DOHH2 (cell line): ENCODE measurements around the gene OR5P2.

ENCODE experiments used
- H3F3A ChIP-seq: fragments of 200-600 bp; sonication (generic), shearing (Covaris generic); 2 replicates; pipeline ENCODE4 v1.6.0; 2016; ENCODE audit warnings: antibody characterized with exemption, mild to moderate bottlenecking; ENCODE audit not compliant: control insufficient read depth, insufficient read depth
- H3K27ac ChIP-seq: fragments of 200-600 bp; sonication (generic); 2 replicates; pipeline ENCODE4 v1.5.1; 2014; ENCODE audit warnings: low read depth, mild to moderate bottlenecking, low read length, moderate library complexity
- H3K27me3 ChIP-seq: fragments of 200-600 bp; sonication (generic); 2 replicates; pipeline ENCODE4 v1.6.1; 2014; ENCODE audit warnings: mild to moderate bottlenecking, low read length, mixed read lengths; ENCODE audit not compliant: control insufficient read depth
- H3K36me3 ChIP-seq: fragments of 200-600 bp; sonication (generic); 2 replicates; pipeline ENCODE4 v1.6.1; 2014; ENCODE audit warnings: mild to moderate bottlenecking, low read length, moderate library complexity, mixed read lengths; ENCODE audit not compliant: control insufficient read depth
- H3K4me1 ChIP-seq: fragments of 200-600 bp; sonication (generic); 2 replicates; pipeline ENCODE4 v1.6.1; 2014; ENCODE audit warnings: mild to moderate bottlenecking, low read length, mixed read lengths; ENCODE audit not compliant: control insufficient read depth
- H3K4me2 ChIP-seq: fragments of 200-600 bp; sonication (generic); 2 replicates; pipeline ENCODE4 v1.6.0; 2014; ENCODE audit warnings: mild to moderate bottlenecking, low read length, moderate library complexity
- H3K4me3 ChIP-seq: fragments of 200-600 bp; sonication (generic); 2 replicates; pipeline ENCODE4 v1.5.1; 2014; ENCODE audit warnings: mild to moderate bottlenecking, low read length, mixed read lengths
- H3K79me2 ChIP-seq: fragments of 200-600 bp; sonication (generic); 2 replicates; pipeline ENCODE4 v1.6.1; 2014; ENCODE audit warnings: mild to moderate bottlenecking, low read length, mixed read lengths; ENCODE audit not compliant: control insufficient read depth
- H3K9me2 ChIP-seq: fragments of 200-600 bp; sonication (generic); replicated peaks from 2 replicates; pipeline ENCODE4 v1.6.1; 2014; ENCODE audit warnings: mild to moderate bottlenecking, low read length, mixed read lengths; ENCODE audit not compliant: control insufficient read depth
- H3K9me3 ChIP-seq: fragments of 200-600 bp; sonication (generic); 2 replicates; pipeline ENCODE4 v1.6.1; 2014; ENCODE audit warnings: antibody characterized with exemption, low read length, mixed read lengths; ENCODE audit not compliant: control insufficient read depth, insufficient read depth
- H4K20me1 ChIP-seq: fragments of 200-600 bp; sonication (generic); 2 replicates; pipeline ENCODE4 v1.6.0; 2014; ENCODE audit warnings: low read depth, mild to moderate bottlenecking, antibody characterized with exemption, low read length, moderate library complexity; ENCODE audit not compliant: control insufficient read depth, insufficient read depth
- EZH2phosphoT487 ChIP-seq: fragments of 200-600 bp; sonication (generic); IDR thresholded peaks from 2 replicates; pipeline ENCODE4 v1.6.1; 2017; ENCODE audit warnings: borderline replicate concordance, mild to moderate bottlenecking, antibody characterized with exemption, low read length, moderate library complexity, mixed read lengths
- TF ChIP-seq, protein P1 (sequence below): fragments of 200-600 bp; sonication (generic); IDR thresholded peaks from one replicate; pipeline ENCODE4 v1.5.1; 2014; ENCODE audit warnings: antibody characterized with exemption, mild to moderate bottlenecking, low read depth, low read length; ENCODE audit not compliant: poor library complexity, severe bottlenecking

Gene OR5P2

DNA sequence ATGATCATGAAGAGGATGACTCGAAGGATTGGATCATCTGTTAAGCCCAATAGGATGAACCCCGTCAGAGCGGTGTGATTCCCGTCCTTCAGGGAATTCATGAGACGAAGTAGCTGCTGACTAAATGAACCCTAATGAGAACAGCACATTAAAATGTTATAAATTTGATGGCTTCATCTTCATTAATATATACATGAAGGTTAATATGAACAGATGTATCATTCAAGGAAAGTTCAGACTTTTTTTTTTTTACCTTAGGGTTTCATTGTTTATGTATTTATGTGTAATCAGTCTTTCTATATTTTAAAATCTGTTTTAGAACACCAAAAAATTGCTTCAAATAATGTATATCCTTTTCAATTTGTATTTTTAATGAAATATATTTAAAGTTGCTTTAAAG is at the start of gene OR5P2:
Gene OR5P2, minus strand, starts transcription at position 101 of the 400 bp plus-strand sequence. Its CDS starts 0 bp downstream, at position 101.
- Histone ChIP-seq H3K9me3 (no peaks in the 10 kb centered on the region), H3F3A (no peaks in the 10 kb centered on the region), H3K4me1 (no peaks in the 10 kb centered on the region), H3K79me2 (no peaks in the 10 kb centered on the region), H4K20me1 (no peaks in the 10 kb centered on the region), H3K27me3 (peaks cover 4% of the 10 kb centered on the region; the same call in 1 of the 2 replicates), H3K27ac (no peak within 1 kb of the TSS), H3K9me2 (no peaks in the 10 kb centered on the region), H3K36me3 (no peaks in the 10 kb centered on the region), H3K4me2 (no peak within 1 kb of the TSS), H3K4me3 (no peak within 1 kb of the TSS)
- TF ChIP-seq, protein P1, sequence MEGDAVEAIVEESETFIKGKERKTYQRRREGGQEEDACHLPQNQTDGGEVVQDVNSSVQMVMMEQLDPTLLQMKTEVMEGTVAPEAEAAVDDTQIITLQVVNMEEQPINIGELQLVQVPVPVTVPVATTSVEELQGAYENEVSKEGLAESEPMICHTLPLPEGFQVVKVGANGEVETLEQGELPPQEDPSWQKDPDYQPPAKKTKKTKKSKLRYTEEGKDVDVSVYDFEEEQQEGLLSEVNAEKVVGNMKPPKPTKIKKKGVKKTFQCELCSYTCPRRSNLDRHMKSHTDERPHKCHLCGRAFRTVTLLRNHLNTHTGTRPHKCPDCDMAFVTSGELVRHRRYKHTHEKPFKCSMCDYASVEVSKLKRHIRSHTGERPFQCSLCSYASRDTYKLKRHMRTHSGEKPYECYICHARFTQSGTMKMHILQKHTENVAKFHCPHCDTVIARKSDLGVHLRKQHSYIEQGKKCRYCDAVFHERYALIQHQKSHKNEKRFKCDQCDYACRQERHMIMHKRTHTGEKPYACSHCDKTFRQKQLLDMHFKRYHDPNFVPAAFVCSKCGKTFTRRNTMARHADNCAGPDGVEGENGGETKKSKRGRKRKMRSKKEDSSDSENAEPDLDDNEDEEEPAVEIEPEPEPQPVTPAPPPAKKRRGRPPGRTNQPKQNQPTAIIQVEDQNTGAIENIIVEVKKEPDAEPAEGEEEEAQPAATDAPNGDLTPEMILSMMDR: no peak
- TF ChIP-seq EZH2phosphoT487: no peak

DNA sequence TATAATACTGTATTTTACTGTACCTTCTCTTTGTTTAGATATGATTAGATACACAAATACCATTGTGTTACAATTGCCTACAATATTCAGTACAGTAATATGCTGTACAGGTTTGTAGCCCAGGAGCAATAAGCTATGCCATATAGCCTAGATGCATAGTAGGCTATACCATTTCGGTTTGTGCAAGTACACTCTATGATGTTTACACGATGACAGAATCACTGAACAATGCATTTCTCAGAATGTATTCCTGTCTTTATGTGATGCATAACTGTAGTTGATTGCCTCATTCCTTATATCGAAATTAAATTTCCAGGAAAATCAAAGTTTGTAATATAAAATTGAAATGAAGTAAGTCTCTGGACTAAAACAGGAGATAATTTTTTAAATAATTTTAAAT is 49.3 kb upstream of the OR5P2 start:
- no peak overlapping the region for H3K4me2 ChIP-seq
- H3K9me3 ChIP-seq: no peaks in the 10 kb centered on the region
- TF ChIP-seq EZH2phosphoT487: no peak
- TF ChIP-seq, protein P1: no peak
- H3K4me1 ChIP-seq: peaks cover 13% of the 10 kb centered on the region
- no peak overlapping the region for H3K4me3 ChIP-seq
- H3K27ac ChIP-seq: no peak overlapping the region
- H3F3A ChIP-seq: no peaks in the 10 kb centered on the region
- no peaks in the 10 kb centered on the region for H3K9me2 ChIP-seq
- no peaks in the 10 kb centered on the region for H3K36me3 ChIP-seq
- no peaks in the 10 kb centered on the region for H4K20me1 ChIP-seq
- H3K27me3 ChIP-seq: no peaks in the 10 kb centered on the region
- no peaks in the 10 kb centered on the region for H3K79me2 ChIP-seq

DNA sequence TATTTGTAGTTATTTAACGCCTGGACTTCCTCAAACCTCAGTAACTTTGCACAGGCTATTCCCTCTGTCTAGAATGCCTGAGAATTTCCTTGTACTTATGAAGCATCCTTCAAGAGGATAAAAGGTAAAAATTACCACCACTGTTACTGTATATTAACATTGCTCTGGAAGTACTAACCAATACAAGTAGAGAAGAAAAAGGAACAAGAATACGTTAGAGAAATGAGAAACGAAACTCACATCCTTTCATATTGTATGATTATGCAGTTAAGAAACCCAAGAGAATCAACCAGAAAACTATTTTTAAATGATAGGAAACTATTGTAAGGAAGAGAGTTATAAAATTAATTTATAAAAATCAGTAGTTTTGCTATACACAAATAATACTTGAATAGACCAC is 48.2 kb upstream of the OR5P2 start:
- H3K27ac ChIP-seq: peak overlapping the region; percentile 23

More for the DNA sequence above, 48.2 kb upstream of the OR5P2 start:
- no peak for TF ChIP-seq EZH2phosphoT487
- TF ChIP-seq, protein P1: no peak
- Histone ChIP-seq H3K27me3 (no peaks in the 10 kb centered on the region), H3K79me2 (no peaks in the 10 kb centered on the region), H3K4me1 (peaks cover 13% of the 10 kb centered on the region), H3K4me2 (peak overlapping the region; percentile 57), H3K4me3 (peak overlapping the region; percentile 36; the same call in 1 of the 2 replicates), H3F3A (no peaks in the 10 kb centered on the region), H3K9me2 (no peaks in the 10 kb centered on the region), H3K9me3 (no peaks in the 10 kb centered on the region), H3K36me3 (no peaks in the 10 kb centered on the region), H4K20me1 (no peaks in the 10 kb centered on the region)
